Stimulated activated naive B cell treated with anti-CD40 and anti-IgM and Interleukin-4, amounts not matched to agents 10 μg/mL and 1 μg/mL and 100 μg/mL, for 72 hours (primary cell): ENCODE results near the gene NDUFV2.

ENCODE experiments used
- ATAC-seq, 2 donors: fragments of 150-1000 bp; cut with Tn5 transposase; replicated peaks; 2 replicates each; pipeline ENCODE4 v1.10.0; 2021; ENCODE audit warnings: moderate library complexity in 1 of 2
- DNase-seq: peaks from one replicate; pipeline ENCODE4 v3.0.0; 2021
- H3K27ac Mint-ChIP-seq: one replicate; pipeline ENCODE4 v1.8.0; 2022; ENCODE audit warnings: mild to moderate bottlenecking, mixed read lengths
- H3K27me3 Mint-ChIP-seq, 2 donors: one replicate each; pipeline ENCODE4 v1.8.0; 2022; ENCODE audit warnings: mixed read lengths in 2 of 2
- H3K36me3 Mint-ChIP-seq, 2 donors: one replicate each; pipeline ENCODE4 v1.8.0; 2022; ENCODE audit warnings: mixed read lengths in 2 of 2, mild to moderate bottlenecking in 1 of 2
- H3K4me1 Mint-ChIP-seq, 2 donors: one replicate each; pipeline ENCODE4 v1.8.0; 2022; ENCODE audit warnings: mixed read lengths in 2 of 2, mild to moderate bottlenecking in 1 of 2
- H3K4me3 Mint-ChIP-seq, 2 donors: one replicate each; pipeline ENCODE4 v1.8.0; 2022; ENCODE audit warnings: mild to moderate bottlenecking in 2 of 2, mixed read lengths in 2 of 2, moderate library complexity in 1 of 2
- H3K9me3 Mint-ChIP-seq, 2 donors: one replicate each; pipeline ENCODE4 v1.8.0; 2022; ENCODE audit warnings: mixed read lengths in 2 of 2, mild to moderate bottlenecking in 1 of 2

The NDUFV2 gene

GRCh38 chr18:9095297-9096006 is 7.0 kb upstream of the NDUFV2 start:
- Mint-ChIP-seq H3K4me3 (peak overlapping the region; percentile 55 to 64), H3K27me3 (no peaks in the 10 kb centered on the region), H3K36me3 (no peaks in the 10 kb centered on the region), H3K4me1 (peaks cover 13 to 27% of the 10 kb centered on the region in 2 donors), H3K27ac (peak overlapping the region; percentile 92), H3K9me3 (no peaks in the 10 kb centered on the region)
- ATAC-seq (peak; percentile 94 to 95), DNase-seq (peak; percentile 71)

- no peaks in the 10 kb centered on the region for H3K27me3 Mint-ChIP-seq
- H3K4me3 Mint-ChIP-seq: peak overlapping the region; percentile 55 to 64
- no peaks in the 10 kb centered on the region for H3K9me3 Mint-ChIP-seq
- peaks cover 16 to 31% of the 10 kb centered on the region in 2 donors for H3K4me1 Mint-ChIP-seq
- ATAC-seq (no peak), DNase-seq (no peak)
- H3K36me3 Mint-ChIP-seq: no peaks in the 10 kb centered on the region
- peak overlapping the region; percentile 92 for H3K27ac Mint-ChIP-seq
Measured at GRCh38 chr18:9096007-9096371, 6.5 kb upstream of the NDUFV2 start.

- no peak overlapping the region for H3K27ac Mint-ChIP-seq
- no peaks in the 10 kb centered on the region for H3K27me3 Mint-ChIP-seq
- H3K36me3 Mint-ChIP-seq: no peaks in the 10 kb centered on the region
- no peaks in the 10 kb centered on the region for H3K9me3 Mint-ChIP-seq
- ATAC-seq (no peak), DNase-seq (no peak)
- H3K4me1 Mint-ChIP-seq: peaks cover 17 to 31% of the 10 kb centered on the region in 2 donors
- H3K4me3 Mint-ChIP-seq: no peak overlapping the region
Measured at GRCh38 chr18:9096685-9097084, 5.8 kb upstream of the NDUFV2 start.

- ATAC-seq: no peak
- H3K4me3 Mint-ChIP-seq: no peak overlapping the region
Measured at GRCh38 chr18:9097349-9097748, 5.2 kb upstream of the NDUFV2 start.

GRCh38 chr18:9100796-9101195 is 1.7 kb upstream of the NDUFV2 start:
- no peak overlapping the region for H3K27ac Mint-ChIP-seq
- DNase-seq (no peak), ATAC-seq (no peak)
- peaks cover 20 to 22% of the 10 kb centered on the region in 2 donors for H3K36me3 Mint-ChIP-seq
- H3K9me3 Mint-ChIP-seq: no peaks in the 10 kb centered on the region
- H3K27me3 Mint-ChIP-seq: no peaks in the 10 kb centered on the region
- no peak overlapping the region for H3K4me3 Mint-ChIP-seq
- H3K4me1 Mint-ChIP-seq: peaks cover 21 to 30% of the 10 kb centered on the region in 2 donors

More at GRCh38 chr18:9097349-9097748, 5.2 kb upstream of the NDUFV2 start:
- no peak overlapping the region for H3K27ac Mint-ChIP-seq
- H3K4me1 Mint-ChIP-seq: peaks cover 18 to 31% of the 10 kb centered on the region in 2 donors
- no peak for DNase-seq
- H3K27me3 Mint-ChIP-seq: no peaks in the 10 kb centered on the region
- no peaks in the 10 kb centered on the region for H3K9me3 Mint-ChIP-seq
- H3K36me3 Mint-ChIP-seq: no peaks in the 10 kb centered on the region

- Mint-ChIP-seq H3K27ac (peak overlapping the region; percentile 98), H3K9me3 (no peaks in the 10 kb centered on the region), H3K27me3 (no peaks in the 10 kb centered on the region), H3K36me3 (peaks cover 25 to 32% of the 10 kb centered on the region in 2 donors), H3K4me3 (peak overlapping the region; percentile 92 to 99), H3K4me1 (peaks cover 26 to 39% of the 10 kb centered on the region in 2 donors)
- peak; percentile 49 to 56 for ATAC-seq
- no peak for DNase-seq
Measured at GRCh38 chr18:9101730-9102507, 580 bp upstream of the NDUFV2 start.

GRCh38 chr18:9103376-9103873 is 926 bp downstream of the NDUFV2 start:
- Mint-ChIP-seq H3K36me3 (peaks cover 25 to 35% of the 10 kb centered on the region in 2 donors), H3K4me1 (peaks cover 36 to 49% of the 10 kb centered on the region in 2 donors), H3K9me3 (no peaks in the 10 kb centered on the region), H3K4me3 (peak overlapping the region; percentile 92 to 99), H3K27ac (peak overlapping the region; percentile 98), H3K27me3 (no peaks in the 10 kb centered on the region)
- ATAC-seq (no peak), DNase-seq (no peak)

- peak overlapping the region; percentile 98 for H3K27ac Mint-ChIP-seq
- DNase-seq (no peak), ATAC-seq (no peak)
- peak overlapping the region; percentile 92 to 99 for H3K4me3 Mint-ChIP-seq
- H3K4me1 Mint-ChIP-seq: peaks cover 40 to 57% of the 10 kb centered on the region in 2 donors
- no peaks in the 10 kb centered on the region for H3K9me3 Mint-ChIP-seq
- H3K27me3 Mint-ChIP-seq: no peaks in the 10 kb centered on the region
- H3K36me3 Mint-ChIP-seq: peaks cover 25 to 38% of the 10 kb centered on the region in 2 donors
Measured at GRCh38 chr18:9104244-9104901, 1.9 kb downstream of the NDUFV2 start.

- Mint-ChIP-seq H3K36me3 (peaks cover 26 to 38% of the 10 kb centered on the region in 2 donors), H3K27ac (no peak overlapping the region)
Measured at GRCh38 chr18:9105420-9105819, 2.9 kb downstream of the NDUFV2 start.

GRCh38 chr18:9106094-9106493 is 3.6 kb downstream of the NDUFV2 start:
- Mint-ChIP-seq H3K27ac (no peak overlapping the region), H3K36me3 (peaks cover 27 to 38% of the 10 kb centered on the region in 2 donors), H3K4me3 (peak overlapping the region; percentile 68 to 99), H3K4me1 (peaks cover 39 to 69% of the 10 kb centered on the region in 2 donors), H3K9me3 (no peaks in the 10 kb centered on the region), H3K27me3 (no peaks in the 10 kb centered on the region)
- ATAC-seq: no peak
- DNase-seq: no peak

More at GRCh38 chr18:9105420-9105819, 2.9 kb downstream of the NDUFV2 start:
- Mint-ChIP-seq H3K4me1 (peaks cover 40 to 67% of the 10 kb centered on the region in 2 donors), H3K9me3 (no peaks in the 10 kb centered on the region), H3K4me3 (peak overlapping the region; percentile 92 to 99), H3K27me3 (no peaks in the 10 kb centered on the region)
- DNase-seq (no peak), ATAC-seq (no peak)

- Mint-ChIP-seq H3K4me1 (peaks cover 37 to 78% of the 10 kb centered on the region in 2 donors), H3K9me3 (no peaks in the 10 kb centered on the region), H3K27me3 (no peaks in the 10 kb centered on the region), H3K27ac (peak overlapping the region; percentile 53), H3K4me3 (peak overlapping the region; percentile 3 to 99), H3K36me3 (peaks cover 30 to 40% of the 10 kb centered on the region in 2 donors)
- no peak for DNase-seq
- ATAC-seq: no peak
Measured at GRCh38 chr18:9106800-9107584, 4.5 kb downstream of the NDUFV2 start.

GRCh38 chr18:9108911-9109310 is 6.4 kb downstream of the NDUFV2 start:
- Mint-ChIP-seq H3K27ac (peak overlapping the region; percentile 7), H3K36me3 (peaks cover 26 to 39% of the 10 kb centered on the region in 2 donors), H3K27me3 (no peaks in the 10 kb centered on the region), H3K4me3 (peak overlapping the region in 1 of 2 donors; percentile 48), H3K4me1 (peaks cover 45 to 93% of the 10 kb centered on the region in 2 donors), H3K9me3 (peaks cover 0 to 1% of the 10 kb centered on the region in 2 donors)
- ATAC-seq (no peak), DNase-seq (no peak)

GRCh38 chr18:9109523-9109922 is 7.0 kb downstream of the NDUFV2 start:
- DNase-seq (no peak), ATAC-seq (no peak)
- H3K36me3 Mint-ChIP-seq: peaks cover 21 to 33% of the 10 kb centered on the region in 2 donors
- H3K27ac Mint-ChIP-seq: peak overlapping the region; percentile 7
- H3K4me3 Mint-ChIP-seq: peak overlapping the region in 1 of 2 donors; percentile 48
- H3K9me3 Mint-ChIP-seq: peaks cover 0 to 1% of the 10 kb centered on the region in 2 donors
- no peaks in the 10 kb centered on the region for H3K27me3 Mint-ChIP-seq
- H3K4me1 Mint-ChIP-seq: peaks cover 39 to 90% of the 10 kb centered on the region in 2 donors
